NCI-H1048 (cell line): ENCODE measurements around the gene MAGEC1.
"Not testable (repeated sequence)": the region's sequence is repeated elsewhere in the genome, so short reads cannot be mapped to it uniquely, and the experiment has no call there.

ENCODE experiments used
- DNase-seq: peaks from one replicate; lab custom pipeline; 2025; lab: John Stamatoyannopoulos, UW

MAGEC1 gene

GRCh38 chrX:141903400-141904155 lies at the start of gene MAGEC1:
MAGEC1 (plus strand) TSS chrX:141903894; CDS start chrX:141905073, 1,179 bp downstream.
- no peak for DNase-seq

- DNase-seq, result no peak
Measured at GRCh38 chrX:141857479-141857878, 46.2 kb upstream of the MAGEC1 start.

GRCh38 chrX:141879616-141880015 lies 24.1 kb upstream of the MAGEC1 start:
- no peak for DNase-seq

- not testable (repeated sequence) for DNase-seq
Measured at GRCh38 chrX:141888811-141889210, 14.9 kb upstream of the MAGEC1 start.

GRCh38 chrX:141894733-141895132 lies 9.0 kb upstream of the MAGEC1 start:
- DNase-seq, result no peak

- no peak for DNase-seq
Measured at GRCh38 chrX:141897690-141898089, 6.0 kb upstream of the MAGEC1 start.

GRCh38 chrX:141902366-141902765 lies 1.3 kb upstream of the MAGEC1 start:
- DNase-seq, result no peak

GRCh38 chrX:141904262-141904661 lies 568 bp downstream of the MAGEC1 start:
- no peak for DNase-seq

GRCh38 chrX:141917801-141918200 lies 14.1 kb downstream of the MAGEC1 start:
- no peak for DNase-seq

GRCh38 chrX:141924293-141924692 lies 20.6 kb downstream of the MAGEC1 start:
- DNase-seq, result no peak

- DNase-seq, result no peak
Measured at GRCh38 chrX:141928432-141928831, 24.7 kb downstream of the MAGEC1 start.

GRCh38 chrX:141934059-141934641 lies 30.5 kb downstream of the MAGEC1 start:
- DNase-seq, result no peak

GRCh38 chrX:141935645-141936044 lies 32.0 kb downstream of the MAGEC1 start:
- DNase-seq, result no peak

- no peak for DNase-seq
Measured at GRCh38 chrX:141936080-141936479, 32.4 kb downstream of the MAGEC1 start.

GRCh38 chrX:141941234-141941633 lies 37.5 kb downstream of the MAGEC1 start:
- DNase-seq, result no peak

- no peak for DNase-seq
Measured at GRCh38 chrX:141945426-141945825, 41.7 kb downstream of the MAGEC1 start.

- DNase-seq, result no peak
Measured at GRCh38 chrX:141947350-141947749, 43.7 kb downstream of the MAGEC1 start.

GRCh38 chrX:141952603-141953002 lies 48.9 kb downstream of the MAGEC1 start:
- no peak for DNase-seq

- DNase-seq, result no peak
Measured at GRCh38 chrX:141958675-141959074, 55.0 kb downstream of the MAGEC1 start.
